ENCODE results near the gene PIR. TPM values are rescaled to one million over a fixed set of nuclear protein-coding genes. Genes with fewer than 3 reads are reported as not detected.

The PIR gene
- total RNA-seq, 1 experiment from 2014 or later, result 58.0 TPM

DNA sequence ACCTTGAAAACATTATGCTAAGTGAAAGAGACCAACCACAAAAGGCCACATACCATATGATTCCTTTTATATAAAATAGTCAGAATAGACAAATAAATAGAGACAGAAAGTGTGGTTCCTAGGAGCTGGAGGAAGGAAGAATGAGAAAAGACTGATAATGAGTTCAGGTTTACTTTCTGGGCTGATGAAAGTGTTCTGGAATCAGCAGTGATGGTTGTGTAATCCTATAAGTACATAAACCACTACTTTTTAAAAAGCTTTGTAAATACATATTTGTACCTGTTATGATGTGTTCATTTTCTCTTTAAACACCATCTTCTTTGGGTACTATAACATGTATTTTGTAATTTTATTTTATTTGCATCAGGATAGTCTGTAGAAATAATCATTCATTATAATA lies 20.6 kb downstream of the PIR start:
- TF ChIP-seq, protein P1, sequence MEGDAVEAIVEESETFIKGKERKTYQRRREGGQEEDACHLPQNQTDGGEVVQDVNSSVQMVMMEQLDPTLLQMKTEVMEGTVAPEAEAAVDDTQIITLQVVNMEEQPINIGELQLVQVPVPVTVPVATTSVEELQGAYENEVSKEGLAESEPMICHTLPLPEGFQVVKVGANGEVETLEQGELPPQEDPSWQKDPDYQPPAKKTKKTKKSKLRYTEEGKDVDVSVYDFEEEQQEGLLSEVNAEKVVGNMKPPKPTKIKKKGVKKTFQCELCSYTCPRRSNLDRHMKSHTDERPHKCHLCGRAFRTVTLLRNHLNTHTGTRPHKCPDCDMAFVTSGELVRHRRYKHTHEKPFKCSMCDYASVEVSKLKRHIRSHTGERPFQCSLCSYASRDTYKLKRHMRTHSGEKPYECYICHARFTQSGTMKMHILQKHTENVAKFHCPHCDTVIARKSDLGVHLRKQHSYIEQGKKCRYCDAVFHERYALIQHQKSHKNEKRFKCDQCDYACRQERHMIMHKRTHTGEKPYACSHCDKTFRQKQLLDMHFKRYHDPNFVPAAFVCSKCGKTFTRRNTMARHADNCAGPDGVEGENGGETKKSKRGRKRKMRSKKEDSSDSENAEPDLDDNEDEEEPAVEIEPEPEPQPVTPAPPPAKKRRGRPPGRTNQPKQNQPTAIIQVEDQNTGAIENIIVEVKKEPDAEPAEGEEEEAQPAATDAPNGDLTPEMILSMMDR (conservative IDR thresholded peaks at IDR 0.05; ENCODE audit: low read depth, low read length), result no peak
- TF ChIP-seq EZH2 (IDR thresholded peaks at IDR 0.05; ENCODE audit: borderline replicate concordance, low read depth, low read length, poor library complexity, severe bottlenecking), result no peak
- POLR2A ChIA-PET (ENCODE audit: low non-redundant PET), result no interaction called here
- CTCF ChIA-PET, result no interaction called here
- H3K9me3 ChIP-seq (ENCODE audit: low read depth, low read length, poor library complexity, severe bottlenecking), result no peaks in the 10 kb centered on the region
- H3K4me1 ChIP-seq (ENCODE audit: insufficient read depth, low read length, poor library complexity, severe bottlenecking), result peaks cover 6% of the 10 kb centered on the region
- no peaks in the 10 kb centered on the region for H3K27me3 ChIP-seq (replicated peaks; ENCODE audit: insufficient read depth, low read depth, low read length, poor library complexity)
- DNase-seq (ENCODE audit: low spot score), result no peak
- H3K4me3 ChIP-seq (ENCODE audit: low read depth, low read length, poor library complexity, severe bottlenecking), result no peak overlapping the region
- H3K27ac ChIP-seq (ENCODE audit: low read depth, low read length, poor library complexity, severe bottlenecking), result no peak overlapping the region
- intact Hi-C loops (cut with micrococcal nuclease; ENCODE audit: unreplicated experiment), result no loop called here
- no peaks in the 10 kb centered on the region for H3K36me3 ChIP-seq (ENCODE audit: insufficient read depth, low read length, poor library complexity, severe bottlenecking)
- no TSS peak for BruUV-seq (replicated peaks)

DNA sequence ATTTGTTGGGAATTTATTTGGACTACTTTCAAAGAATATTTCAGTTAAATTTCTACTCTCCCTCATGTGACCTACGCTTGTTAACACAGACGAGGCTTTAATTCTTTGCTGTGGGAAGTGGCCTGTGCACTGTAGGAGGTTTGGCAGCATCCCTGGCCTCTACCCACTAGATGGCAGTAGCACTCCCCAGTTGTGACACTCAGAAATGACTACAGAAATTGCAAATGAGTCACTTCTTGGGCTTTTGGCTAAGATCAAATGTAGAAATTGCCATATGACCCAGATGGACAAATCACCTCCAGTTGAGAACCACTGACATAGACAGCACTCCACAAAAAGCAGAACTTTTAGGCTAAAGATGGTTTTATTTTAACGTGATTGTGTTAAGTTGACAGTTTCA lies 22.1 kb downstream of the PIR start:
- intact Hi-C loops (cut with micrococcal nuclease; ENCODE audit: unreplicated experiment), result loop anchor here (1.0 kb wide), 1 partner anchor 94 kb away; no protein-coding TSS in a partner anchor
- no peak for TF ChIP-seq EZH2 (IDR thresholded peaks at IDR 0.05; ENCODE audit: borderline replicate concordance, low read depth, low read length, poor library complexity, severe bottlenecking)
- TF ChIP-seq, protein P1 (conservative IDR thresholded peaks at IDR 0.05; ENCODE audit: low read depth, low read length), result peak; percentile 89
- peak; percentile 81 for DNase-seq (ENCODE audit: low spot score)
- no TSS peak for BruUV-seq (replicated peaks)
- Histone ChIP-seq H3K27me3 (replicated peaks; ENCODE audit: insufficient read depth, low read depth, low read length, poor library complexity) (no peaks in the 10 kb centered on the region), H3K27ac (ENCODE audit: low read depth, low read length, poor library complexity, severe bottlenecking) (no peak overlapping the region), H3K9me3 (ENCODE audit: low read depth, low read length, poor library complexity, severe bottlenecking) (no peaks in the 10 kb centered on the region), H3K4me3 (ENCODE audit: low read depth, low read length, poor library complexity, severe bottlenecking) (no peak overlapping the region), H3K36me3 (ENCODE audit: insufficient read depth, low read length, poor library complexity, severe bottlenecking) (peaks cover 4% of the 10 kb centered on the region), H3K4me1 (ENCODE audit: insufficient read depth, low read length, poor library complexity, severe bottlenecking) (peaks cover 6% of the 10 kb centered on the region)
- ChIA-PET POLR2A (ENCODE audit: low non-redundant PET) (no interaction called here), CTCF (interaction anchor here (0.7 kb wide), 1 partner anchor 89 kb away, joined by 3 read pairs; no protein-coding TSS in a partner anchor)

GRCh38 chrX:15469613-15470012 lies 23.5 kb downstream of the PIR start:
- Histone ChIP-seq H3K9me3 (ENCODE audit: low read depth, low read length, poor library complexity, severe bottlenecking) (no peaks in the 10 kb centered on the region), H3K4me1 (ENCODE audit: insufficient read depth, low read length, poor library complexity, severe bottlenecking) (peaks cover 12% of the 10 kb centered on the region), H3K4me3 (ENCODE audit: low read depth, low read length, poor library complexity, severe bottlenecking) (no peak overlapping the region), H3K27ac (ENCODE audit: low read depth, low read length, poor library complexity, severe bottlenecking) (no peak overlapping the region), H3K27me3 (replicated peaks; ENCODE audit: insufficient read depth, low read depth, low read length, poor library complexity) (peaks cover 5% of the 10 kb centered on the region), H3K36me3 (ENCODE audit: insufficient read depth, low read length, poor library complexity, severe bottlenecking) (peaks cover 4% of the 10 kb centered on the region)
- no peak for DNase-seq (ENCODE audit: low spot score)
- BruUV-seq (replicated peaks), result no TSS peak
- POLR2A ChIA-PET (ENCODE audit: low non-redundant PET), result no interaction called here
- intact Hi-C loops (cut with micrococcal nuclease; ENCODE audit: unreplicated experiment), result no loop called here
- CTCF ChIA-PET, result no interaction called here
- TF ChIP-seq, protein P1 (conservative IDR thresholded peaks at IDR 0.05; ENCODE audit: low read depth, low read length), result no peak
- no peak for TF ChIP-seq EZH2 (IDR thresholded peaks at IDR 0.05; ENCODE audit: borderline replicate concordance, low read depth, low read length, poor library complexity, severe bottlenecking)

Measured in A673 (cell line).